Glomerular visceral epithelial cell (primary cell): ENCODE measurements around the gene GNE.

Source experiments
- DNase-seq: peaks from one replicate; pipeline ENCODE4 v3.0.0-alpha.2; 2016; ENCODE audit errors: extremely low spot score

Gene GNE

GRCh38 chr9:36169166-36169565, 89.1 kb downstream of the GNE start, which contains the start of gene CCIN:
Gene CCIN, plus strand, starts transcription at chr9:36169388. Its CDS starts 115 bp downstream, at chr9:36169503.
- no peak for DNase-seq

GRCh38 chr9:36166168-36166927, 91.9 kb downstream of the GNE start:
- DNase-seq: peak; percentile 89

GRCh38 chr9:36165826-36166167, 92.5 kb downstream of the GNE start:
- DNase-seq: no peak

- no peak for DNase-seq
These were observed 93.3 kb downstream of the GNE start for GRCh38 chr9:36164989-36165388.
